HG02763 (cell line): ENCODE measurements around the gene ZNF692.
"Not testable (repeated sequence)": the region's sequence is repeated elsewhere in the genome, so short reads cannot be mapped to it uniquely, and the experiment has no call there.

ENCODE experiments used
- ATAC-seq: cut with Tn5 transposase; IDR thresholded peaks from one replicate; pipeline ENCODE4 v1.9.1; 2021; ENCODE audit warnings: mild to moderate bottlenecking, moderate library complexity; ENCODE audit not compliant: unreplicated experiment

ZNF692 gene

DNA sequence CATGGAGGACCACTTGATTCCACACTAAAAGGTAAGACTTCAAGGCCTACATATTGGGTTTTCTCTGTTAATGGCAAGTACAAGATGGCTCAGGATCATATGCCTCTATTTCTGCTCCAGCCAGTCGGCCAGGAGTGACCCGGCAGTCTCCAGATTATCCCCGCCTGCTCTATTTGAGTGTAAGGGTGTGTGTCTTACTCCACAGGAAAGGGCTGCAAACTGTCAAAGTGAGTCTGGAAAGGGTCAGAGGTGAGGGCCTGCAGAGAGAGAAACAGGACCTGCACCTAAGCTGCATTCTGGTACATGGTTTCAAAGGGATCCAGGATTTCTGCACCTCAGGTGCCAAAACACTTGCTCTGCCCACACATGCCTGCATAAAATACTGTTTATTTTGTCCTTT is 9.2 kb downstream of the ZNF692 start:
- ATAC-seq = no peak

GRCh38 chr1:248849152-248849551 is 9.7 kb downstream of the ZNF692 start:
- ATAC-seq = no peak

DNA sequence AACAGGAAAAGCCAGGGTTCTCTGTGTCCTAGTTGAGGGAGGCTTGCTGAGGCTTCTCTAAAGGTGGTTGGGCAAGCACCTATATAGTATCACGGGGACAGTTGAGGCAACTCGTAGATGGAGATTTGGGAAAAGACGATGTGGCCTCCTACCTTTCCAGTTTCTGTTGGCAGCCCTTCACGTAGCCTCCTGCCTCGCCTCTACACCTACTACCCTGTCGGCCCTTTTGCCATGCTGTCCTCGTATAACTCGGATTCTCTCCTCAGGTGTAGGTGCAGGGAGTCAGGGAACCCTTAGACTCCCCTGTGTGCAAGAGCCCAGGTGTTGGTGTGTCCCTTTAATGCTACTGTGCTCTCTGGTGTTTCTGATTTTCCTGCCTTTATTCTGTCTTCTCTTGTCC is 10.3 kb downstream of the ZNF692 start:
- no peak for ATAC-seq

DNA sequence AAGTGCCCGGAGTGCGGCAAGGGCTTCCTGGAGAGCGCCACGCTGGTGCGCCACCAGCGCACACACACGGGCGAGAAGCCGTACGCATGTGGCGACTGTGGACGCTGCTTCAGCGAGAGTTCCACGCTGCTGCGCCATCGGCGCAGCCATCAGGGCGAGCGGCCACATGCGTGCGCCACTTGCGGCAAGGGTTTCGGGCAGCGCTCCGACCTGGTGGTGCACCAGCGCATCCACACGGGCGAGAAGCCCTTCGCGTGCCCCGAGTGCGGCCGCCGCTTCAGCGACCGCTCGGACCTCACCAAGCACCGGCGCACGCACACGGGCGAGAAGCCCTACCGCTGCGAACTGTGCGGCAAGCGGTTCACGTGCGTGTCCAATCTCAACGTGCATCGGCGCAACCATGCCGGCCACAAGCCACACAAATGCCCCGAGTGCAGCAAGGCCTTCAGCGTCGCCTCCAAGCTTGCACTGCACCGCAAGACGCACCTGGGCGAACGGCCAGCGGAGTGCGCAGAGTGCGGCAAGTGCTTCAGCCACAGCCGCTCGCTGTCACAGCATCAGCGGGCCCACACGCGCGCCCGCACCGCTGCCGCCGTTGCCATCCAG is 10.8 kb downstream of the ZNF692 start:
- no peak for ATAC-seq

DNA sequence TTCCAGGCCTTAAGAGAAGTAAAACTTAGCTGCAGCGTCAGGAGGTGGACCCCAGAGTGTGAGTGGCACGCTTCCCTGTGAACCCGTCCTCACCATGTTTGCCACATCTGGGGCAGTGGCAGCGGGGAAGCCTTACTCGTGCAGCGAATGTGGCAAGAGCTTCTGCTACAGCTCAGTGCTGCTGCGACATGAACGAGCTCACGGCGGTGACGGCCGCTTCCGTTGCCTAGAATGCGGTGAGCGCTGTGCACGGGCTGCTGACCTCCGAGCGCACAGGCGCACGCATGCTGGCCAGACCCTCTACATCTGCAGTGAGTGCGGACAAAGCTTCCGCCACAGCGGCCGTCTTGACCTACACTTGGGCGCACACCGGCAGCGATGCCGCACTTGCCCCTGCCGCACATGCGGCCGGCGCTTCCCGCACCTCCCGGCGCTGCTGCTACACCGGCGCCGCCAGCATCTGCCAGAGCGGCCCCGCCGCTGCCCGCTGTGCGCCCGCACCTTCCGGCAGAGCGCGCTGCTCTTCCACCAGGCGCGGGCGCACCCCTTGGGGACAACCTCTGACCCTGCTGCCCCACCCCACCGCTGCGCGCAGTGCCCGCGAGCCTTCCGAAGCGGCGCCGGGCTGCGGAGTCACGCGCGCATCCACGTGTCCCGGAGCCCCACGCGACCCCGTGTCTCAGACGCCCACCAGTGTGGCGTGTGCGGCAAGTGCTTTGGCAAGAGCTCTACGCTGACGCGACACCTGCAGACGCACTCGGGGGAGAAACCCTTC is 11.5 kb downstream of the ZNF692 start:
- ATAC-seq = no peak

- ATAC-seq = no peak
Measured at GRCh38 chr1:248844526-248844925, 14.4 kb downstream of the ZNF692 start.

GRCh38 chr1:248843687-248844086 is 15.2 kb downstream of the ZNF692 start:
- ATAC-seq = no peak

- ATAC-seq = no peak
Measured at GRCh38 chr1:248842781-248843331, 16.0 kb downstream of the ZNF692 start.

- ATAC-seq = no peak
Measured at GRCh38 chr1:248841702-248842395, 17.0 kb downstream of the ZNF692 start.

- no peak for ATAC-seq
Measured at GRCh38 chr1:248840946-248841345, 17.9 kb downstream of the ZNF692 start.

DNA sequence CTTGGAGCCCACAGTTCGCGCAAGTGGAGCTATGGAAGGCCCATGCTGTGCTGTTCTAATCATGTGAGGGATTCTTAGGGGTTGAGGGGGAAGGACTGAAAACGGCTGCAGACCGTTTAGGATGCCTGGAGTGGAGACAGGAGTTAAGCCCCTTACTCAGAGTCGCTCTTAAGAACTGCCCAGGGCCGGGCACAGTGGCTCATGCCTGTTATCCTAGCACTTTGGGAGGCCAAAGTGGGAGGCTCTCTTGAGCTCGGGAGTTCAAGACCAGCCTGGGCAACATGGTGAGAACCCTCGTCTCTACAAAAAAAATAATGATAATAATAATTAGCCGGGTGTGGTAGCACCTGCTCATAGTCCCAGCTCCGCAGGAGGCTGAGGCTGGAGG is 19.7 kb downstream of the ZNF692 start:
- ATAC-seq = no peak

DNA sequence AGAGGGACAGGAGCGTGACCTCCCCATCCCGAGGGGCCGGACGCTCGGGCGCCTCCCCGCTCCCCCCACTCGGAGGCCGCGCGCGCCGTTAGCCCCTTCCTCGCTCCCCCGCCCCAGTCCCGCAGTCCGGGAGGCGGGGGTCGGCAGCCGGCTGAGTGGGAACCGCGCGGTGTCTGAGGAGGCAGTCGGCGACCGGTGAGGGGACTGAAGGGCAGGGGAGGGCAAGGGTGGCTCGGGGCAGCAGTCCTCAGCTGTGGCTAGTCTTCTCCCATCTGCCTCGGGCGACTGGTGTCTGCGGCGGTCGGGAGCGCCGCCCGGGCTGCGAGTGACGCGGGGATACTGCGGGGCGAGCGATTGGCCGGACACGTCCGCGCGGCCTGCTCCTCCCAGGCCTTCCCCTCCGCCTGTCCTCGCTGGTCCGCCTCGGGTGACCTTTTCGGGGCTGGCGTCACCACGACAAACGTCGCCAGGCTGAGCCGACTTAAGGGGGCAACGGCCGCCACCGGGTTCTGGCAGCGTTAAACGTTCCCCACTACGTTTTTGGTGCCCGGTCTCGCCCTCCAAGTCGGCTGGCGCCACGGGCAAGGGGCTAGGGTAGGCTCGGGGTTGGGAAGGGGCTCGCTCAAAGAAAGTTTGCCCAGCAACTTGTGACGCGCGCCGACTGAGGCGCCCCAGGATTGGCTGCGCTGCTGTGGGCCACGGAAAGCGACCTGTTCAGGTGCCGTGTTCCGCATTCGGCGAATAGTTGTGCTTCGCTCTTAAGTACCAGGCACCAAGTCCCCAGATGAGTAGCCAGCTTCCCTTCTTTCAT is 20.3 kb downstream of the ZNF692 start:
- ATAC-seq = peak; percentile 59

- peak; percentile 84 for ATAC-seq
Measured at GRCh38 chr1:248837781-248838356, 21.0 kb downstream of the ZNF692 start, which contains the start of gene ZNF672. Gene ZNF672, plus strand, starts transcription at chr1:248838224. Its CDS starts 9,051 bp downstream, at chr1:248847275.

- ATAC-seq = no peak
Measured at GRCh38 chr1:248837045-248837780, 21.7 kb downstream of the ZNF692 start.

DNA sequence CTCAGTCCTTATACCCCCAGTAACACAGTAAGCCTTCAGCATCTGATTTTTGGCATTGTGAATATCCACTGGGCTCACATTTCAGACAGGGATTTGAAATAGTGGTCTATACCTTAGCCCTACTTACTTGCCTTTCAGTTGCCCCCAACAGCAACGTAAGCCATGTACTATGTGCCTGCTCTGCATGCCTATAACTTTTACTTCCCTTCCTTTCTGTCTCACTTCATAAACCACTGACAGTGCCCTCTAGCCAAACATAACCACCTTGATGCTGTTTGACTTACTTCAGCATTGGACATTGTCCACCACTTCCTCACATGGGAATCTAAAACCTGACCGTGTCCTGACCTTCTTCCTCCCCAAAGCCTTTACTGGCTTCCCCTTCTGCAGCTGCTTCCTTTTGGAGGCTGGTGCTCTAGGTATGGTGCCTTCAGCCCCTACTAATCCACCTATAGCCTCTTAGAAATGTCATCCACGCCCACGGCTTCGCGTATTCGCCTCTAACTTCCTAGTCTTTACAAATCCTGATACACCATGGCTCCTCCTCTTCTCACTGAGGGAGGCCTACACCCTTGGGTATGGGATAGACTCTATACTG is 24.4 kb downstream of the ZNF692 start:
- no peak for ATAC-seq

GRCh38 chr1:248831842-248832241 is 27.0 kb downstream of the ZNF692 start:
- no peak for ATAC-seq

- ATAC-seq = not testable (repeated sequence)
Measured at GRCh38 chr1:248830718-248831017, 28.2 kb downstream of the ZNF692 start.

DNA sequence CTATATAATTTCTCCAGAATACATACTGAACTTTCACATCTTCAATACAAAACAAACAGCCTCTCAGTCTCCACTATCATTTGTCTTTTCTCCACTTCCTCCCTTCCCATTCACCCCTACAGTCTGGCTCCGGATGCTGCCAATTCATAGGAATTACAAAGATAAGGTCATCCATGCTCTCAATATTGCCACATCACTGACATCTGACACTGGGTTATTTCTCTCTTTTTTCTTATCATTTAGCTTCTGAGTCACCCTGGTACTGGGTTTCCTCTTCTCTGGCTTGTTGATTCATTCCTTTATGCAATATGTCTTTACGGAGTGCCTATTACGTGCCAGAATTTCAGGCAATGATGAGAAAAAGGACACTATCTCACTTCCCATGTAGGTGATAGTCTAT is 30.0 kb downstream of the ZNF692 start:
- no peak for ATAC-seq

GRCh38 chr1:248825909-248826760 is 32.8 kb downstream of the ZNF692 start, which contains the start of gene SH3BP5L:
Gene SH3BP5L, minus strand, starts transcription at chr1:248825915. Its CDS starts 980 bp downstream, at chr1:248824935.
- ATAC-seq = peak; percentile 90
